Neutrophil (primary cell): ENCODE measurements around the gene CD2AP.

Source experiments
- H3K27ac ChIP-seq: fragments of 200-600 bp; sonication (generic); 2 replicates; pipeline ENCODE4 v1.5.1; 2016; ENCODE audit warnings: mild to moderate bottlenecking, moderate library complexity
- H3K27me3 ChIP-seq: fragments of 200-600 bp; sonication (generic); 2 replicates; pipeline ENCODE4 v1.6.0; 2016; ENCODE audit warnings: mild to moderate bottlenecking
- H3K36me3 ChIP-seq: fragments of 200-600 bp; sonication (generic); 2 replicates; pipeline ENCODE4 v1.5.1; 2017
- H3K4me1 ChIP-seq, 2 experiments: fragments of 200-600 bp in 1 of 2; sonication (generic) in 1 of 2; 1 replicate in 1 of 2; 2 replicates in 1 of 2; pipeline versions ENCODE4 v1.5.1 to v1.6.1; 2013 to 2016; ENCODE audit warnings: low read depth in 1 of 2, low read length in 1 of 2, mild to moderate bottlenecking in 1 of 2, moderate library complexity in 1 of 2; ENCODE audit not compliant: control insufficient read depth in 1 of 2, insufficient read depth in 1 of 2
- H3K4me3 ChIP-seq, 2 experiments: fragments of 200-600 bp in 1 of 2; sonication (generic) in 1 of 2; 1 replicate in 1 of 2; 2 replicates in 1 of 2; pipeline ENCODE4 v1.5.1; 2013 to 2016; ENCODE audit warnings: low read depth in 1 of 2, low read length in 1 of 2, mild to moderate bottlenecking in 1 of 2, moderate library complexity in 1 of 2
- H3K9me3 ChIP-seq: fragments of 200-600 bp; sonication (generic); 2 replicates; pipeline ENCODE4 v1.5.1; 2016
- TF ChIP-seq, protein P1 (sequence below): fragments of 200-600 bp; sonication (generic); IDR thresholded peaks from 2 replicates; pipeline ENCODE4 v1.5.1; 2016; ENCODE audit warnings: antibody characterized with exemption

CD2AP gene

DNA sequence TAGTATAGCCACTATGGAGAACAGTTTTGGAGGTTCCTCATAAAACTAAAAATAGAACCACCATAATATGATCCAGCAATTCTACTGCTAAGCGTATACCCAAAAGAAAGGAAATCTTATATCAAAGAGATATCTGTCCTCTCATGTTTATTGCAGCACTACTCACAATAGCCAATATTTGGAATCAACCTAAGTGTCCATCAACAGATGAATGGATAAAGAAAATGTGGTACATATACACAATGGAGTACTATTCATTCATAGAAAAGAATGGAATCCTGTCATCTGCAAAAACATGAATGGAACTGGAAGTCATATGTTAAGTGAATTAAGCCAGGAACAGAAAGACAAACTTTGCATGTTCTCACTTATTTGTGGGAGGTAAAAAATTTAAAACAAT is 5.7 kb upstream of the CD2AP start:
- H3K4me1 ChIP-seq: no peaks in the 10 kb centered on the region
- TF ChIP-seq, protein P1, sequence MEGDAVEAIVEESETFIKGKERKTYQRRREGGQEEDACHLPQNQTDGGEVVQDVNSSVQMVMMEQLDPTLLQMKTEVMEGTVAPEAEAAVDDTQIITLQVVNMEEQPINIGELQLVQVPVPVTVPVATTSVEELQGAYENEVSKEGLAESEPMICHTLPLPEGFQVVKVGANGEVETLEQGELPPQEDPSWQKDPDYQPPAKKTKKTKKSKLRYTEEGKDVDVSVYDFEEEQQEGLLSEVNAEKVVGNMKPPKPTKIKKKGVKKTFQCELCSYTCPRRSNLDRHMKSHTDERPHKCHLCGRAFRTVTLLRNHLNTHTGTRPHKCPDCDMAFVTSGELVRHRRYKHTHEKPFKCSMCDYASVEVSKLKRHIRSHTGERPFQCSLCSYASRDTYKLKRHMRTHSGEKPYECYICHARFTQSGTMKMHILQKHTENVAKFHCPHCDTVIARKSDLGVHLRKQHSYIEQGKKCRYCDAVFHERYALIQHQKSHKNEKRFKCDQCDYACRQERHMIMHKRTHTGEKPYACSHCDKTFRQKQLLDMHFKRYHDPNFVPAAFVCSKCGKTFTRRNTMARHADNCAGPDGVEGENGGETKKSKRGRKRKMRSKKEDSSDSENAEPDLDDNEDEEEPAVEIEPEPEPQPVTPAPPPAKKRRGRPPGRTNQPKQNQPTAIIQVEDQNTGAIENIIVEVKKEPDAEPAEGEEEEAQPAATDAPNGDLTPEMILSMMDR: no peak
- no peaks in the 10 kb centered on the region for H3K36me3 ChIP-seq
- H3K27me3 ChIP-seq: peaks cover 3% of the 10 kb centered on the region
- H3K27ac ChIP-seq: no peak overlapping the region
- no peaks in the 10 kb centered on the region for H3K9me3 ChIP-seq
- no peak overlapping the region for H3K4me3 ChIP-seq

DNA sequence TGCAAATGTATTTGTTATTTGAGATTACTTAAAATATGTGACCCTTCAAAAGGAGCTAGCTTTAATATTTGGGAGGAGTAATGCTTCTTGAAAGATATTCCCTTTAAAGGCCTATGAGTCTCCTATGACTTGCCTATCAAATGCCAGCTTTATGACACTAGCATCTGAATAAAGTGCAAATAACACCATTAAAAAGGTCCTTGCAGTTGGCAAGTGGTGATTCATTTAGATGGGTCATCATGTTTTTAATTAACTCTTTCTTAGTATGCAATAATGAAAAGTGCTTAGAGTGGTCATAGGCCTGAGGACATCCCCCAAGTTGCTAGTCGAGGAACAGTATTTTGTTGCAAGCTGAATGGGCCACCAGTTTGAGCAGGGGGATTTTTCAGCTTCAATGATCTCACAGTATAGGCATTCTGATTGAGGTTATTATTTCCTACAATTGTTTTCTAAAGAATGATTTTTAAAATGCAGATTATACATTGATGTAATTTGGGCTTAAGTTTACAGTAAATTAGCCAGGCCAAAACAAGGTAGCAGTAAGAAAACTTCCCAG is 3.7 kb upstream of the CD2AP start:
- Histone ChIP-seq H3K4me1 (peaks cover 3 to 9% of the 10 kb centered on the region in 2 experiments), H3K36me3 (no peaks in the 10 kb centered on the region), H3K9me3 (no peaks in the 10 kb centered on the region), H3K27ac (no peak overlapping the region), H3K27me3 (peaks cover 12% of the 10 kb centered on the region), H3K4me3 (no peak overlapping the region)
- TF ChIP-seq, protein P1: no peak

DNA sequence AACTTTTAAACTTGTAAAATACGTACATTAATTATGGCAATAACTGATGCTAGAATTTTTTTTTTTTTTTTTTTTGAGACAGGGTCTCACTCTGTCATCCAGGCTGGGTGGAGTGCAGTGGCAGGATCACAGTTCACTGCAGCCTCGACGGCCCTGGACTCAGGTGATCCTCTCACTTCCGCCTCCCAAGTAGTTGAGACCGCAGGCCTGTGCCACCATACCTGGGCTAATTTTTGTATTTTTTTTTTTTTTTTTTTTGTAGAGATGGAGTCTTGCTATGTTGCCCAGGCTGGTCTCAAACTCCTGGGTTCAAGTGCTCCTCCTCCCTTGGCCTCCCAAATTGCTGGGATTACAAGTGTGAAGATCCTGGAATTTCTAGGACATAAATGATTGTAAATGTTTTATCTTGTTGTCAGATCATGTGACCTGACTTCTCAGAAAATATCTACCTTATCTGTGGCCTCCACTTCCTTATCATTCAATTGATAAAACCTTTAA is 2.2 kb upstream of the CD2AP start:
- Histone ChIP-seq H3K9me3 (no peaks in the 10 kb centered on the region), H3K4me3 (no peak overlapping the region), H3K36me3 (no peaks in the 10 kb centered on the region), H3K27ac (no peak overlapping the region), H3K4me1 (peaks cover 9 to 11% of the 10 kb centered on the region in 2 experiments), H3K27me3 (peaks cover 12% of the 10 kb centered on the region)
- TF ChIP-seq, protein P1: no peak

DNA sequence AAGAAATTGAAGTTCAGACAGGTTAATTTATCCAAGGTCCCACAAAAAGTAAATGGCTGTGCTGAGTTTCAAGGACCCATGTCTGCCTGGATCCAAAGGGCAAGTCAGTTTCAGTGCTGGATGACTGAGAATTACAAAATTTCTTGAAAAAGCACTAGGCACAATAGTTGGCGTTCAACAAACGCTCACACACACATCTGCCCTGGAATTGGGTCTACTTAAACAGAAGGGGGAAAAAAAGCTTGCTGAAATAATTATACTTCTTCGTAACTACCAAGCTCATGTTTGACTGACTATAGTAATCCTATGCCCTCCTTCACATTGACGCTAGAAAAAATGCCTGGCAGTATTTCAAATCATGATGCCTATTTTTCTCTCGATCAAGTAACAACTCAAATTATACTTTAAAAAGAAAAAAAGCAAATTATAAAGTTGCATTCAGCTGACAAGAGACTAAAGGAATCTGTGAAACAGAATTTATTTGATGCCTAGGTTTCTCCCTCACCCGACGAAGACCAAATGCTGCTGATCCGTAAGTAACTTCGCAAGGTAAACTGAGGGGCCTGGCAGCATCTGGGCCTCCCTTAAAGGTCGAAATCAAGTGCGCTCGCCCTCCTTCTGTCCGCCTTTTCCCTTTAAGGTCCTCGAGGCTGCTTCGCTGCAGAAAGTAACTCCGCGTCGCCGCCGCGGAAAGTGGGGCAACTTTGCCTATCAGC is 650 bp upstream of the CD2AP start:
- Histone ChIP-seq H3K9me3 (no peaks in the 10 kb centered on the region), H3K4me1 (peaks cover 9 to 11% of the 10 kb centered on the region in 2 experiments), H3K27me3 (peaks cover 12% of the 10 kb centered on the region), H3K36me3 (no peaks in the 10 kb centered on the region), H3K27ac (no peak overlapping the region), H3K4me3 (peak overlapping the region; percentile 66 to 79)
- TF ChIP-seq, protein P1: no peak

DNA sequence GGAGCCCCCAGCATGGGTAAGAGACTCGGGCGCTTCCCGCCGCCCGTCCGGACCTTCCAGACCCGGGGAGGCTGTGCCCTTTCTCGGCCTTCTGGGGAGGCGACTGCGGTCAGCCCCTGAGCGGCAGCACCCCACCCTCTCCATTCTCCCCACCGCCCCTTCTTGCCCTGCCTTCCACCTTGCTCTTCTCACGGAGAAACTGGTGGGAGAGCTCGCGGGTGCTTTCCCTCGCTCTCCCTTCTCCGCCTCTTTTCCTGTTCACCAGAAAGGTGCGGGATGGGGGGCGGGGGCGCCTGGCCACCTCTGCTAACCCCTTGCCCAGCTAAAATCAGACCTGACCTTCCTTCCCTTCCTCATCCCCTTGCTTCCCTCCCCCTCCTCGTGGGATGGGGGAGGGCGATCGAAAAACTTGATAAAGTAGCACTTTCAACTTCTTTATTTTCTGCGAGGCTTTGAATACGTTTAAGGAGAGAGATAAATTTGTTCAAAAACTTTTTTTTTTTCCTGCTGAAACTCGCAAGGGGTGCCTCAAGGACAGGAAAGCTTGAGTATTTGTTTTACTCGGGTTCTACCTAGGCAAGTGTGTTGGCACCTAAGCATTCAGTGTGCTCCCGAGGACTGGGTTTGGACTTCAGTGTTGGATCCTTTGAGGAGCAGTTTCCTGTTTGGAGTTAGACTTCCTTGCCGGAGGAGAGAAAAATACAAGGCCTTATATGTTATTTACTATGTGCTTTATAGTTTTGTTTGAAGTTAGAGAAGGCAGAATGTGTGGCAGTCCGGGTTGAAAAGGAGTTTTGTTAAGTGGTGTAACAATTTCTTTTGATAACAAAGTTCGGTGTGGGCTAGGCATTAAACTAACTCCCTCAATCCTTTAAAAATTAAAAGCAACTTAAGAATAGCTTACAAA is 897 bp downstream of the CD2AP start:
- Histone ChIP-seq H3K27ac (no peak overlapping the region), H3K9me3 (no peaks in the 10 kb centered on the region), H3K4me1 (peaks cover 9 to 11% of the 10 kb centered on the region in 2 experiments), H3K4me3 (peak overlapping the region; percentile 66 to 79), H3K36me3 (no peaks in the 10 kb centered on the region), H3K27me3 (peaks cover 12% of the 10 kb centered on the region)
- TF ChIP-seq, protein P1: no peak
